Neural cell (in vitro differentiated cells): ENCODE measurements around the gene IQSEC1.

ENCODE experiments used
- CTCF ChIP-seq: fragments of 450-650 bp; IDR thresholded peaks from 2 replicates; pipeline ENCODE4 v1.5.1; 2014; ENCODE audit warnings: antibody characterized with exemption, mild to moderate bottlenecking, moderate library complexity; ENCODE audit not compliant: poor library complexity, severe bottlenecking
- EZH2 ChIP-seq: fragments of 200-600, 300-800 bp; shearing (Covaris generic), sonication (generic); IDR thresholded peaks from 2 replicates; pipeline ENCODE4 v1.6.1; 2014; ENCODE audit warnings: antibody characterized with exemption, low read length, borderline replicate concordance, mild to moderate bottlenecking; ENCODE audit not compliant: insufficient read depth, poor library complexity, severe bottlenecking
- MXI1 ChIP-seq: fragments of 450-650 bp; conservative IDR thresholded peaks from 2 replicates; pipeline ENCODE4 v1.6.1; 2014; ENCODE audit warnings: antibody characterized with exemption, mild to moderate bottlenecking; ENCODE audit not compliant: poor library complexity, severe bottlenecking
- POLR2AphosphoS5 ChIP-seq: IDR thresholded peaks from 2 replicates; pipeline ENCODE4 v1.6.1; 2012
- RAD21 ChIP-seq: fragments of 450-650 bp; conservative IDR thresholded peaks from 2 replicates; pipeline ENCODE4 v1.6.1; 2014; ENCODE audit warnings: antibody characterized with exemption, mild to moderate bottlenecking, moderate library complexity
- TAF1 ChIP-seq: IDR thresholded peaks from 2 replicates; pipeline ENCODE4 v1.6.1; 2012; ENCODE audit warnings: low read depth

GRCh38 chr3:12962292-12962691, 110.9 kb downstream of the IQSEC1 start:
- TF ChIP-seq CTCF (no peak), RAD21 (no peak), MXI1 (no peak), EZH2 (no peak), POLR2AphosphoS5 (no peak), TAF1 (no peak)
